ENCODE data around the gene XPO4.

DNA sequence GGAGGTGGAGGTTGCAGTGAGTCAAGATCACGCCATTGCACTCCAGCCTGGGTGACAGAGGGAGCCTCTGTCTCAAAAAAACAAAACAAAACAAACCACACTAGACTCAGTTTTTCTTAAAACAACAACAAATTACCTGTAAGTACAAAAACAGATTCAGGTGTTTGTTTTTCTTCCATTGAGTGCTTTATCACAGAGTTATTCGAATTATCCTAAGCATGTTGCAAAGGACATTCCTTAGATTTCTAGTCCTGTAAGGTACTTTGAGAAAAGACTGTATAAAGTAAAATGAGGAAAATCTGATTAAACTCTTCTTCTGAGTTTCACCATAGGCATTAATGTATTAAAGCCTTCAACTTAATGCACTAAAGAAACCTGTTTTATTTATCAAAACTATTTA, 126.6 kb downstream of the XPO4 start:
- TF ChIP-seq SUZ12 (IDR thresholded peaks at IDR 0.05; ENCODE audit: extremely low read depth, insufficient read depth, insufficient read length): no peak
- no peak for TF ChIP-seq YY1 (IDR thresholded peaks at IDR 0.05; ENCODE audit: insufficient read depth, insufficient read length)
- TF ChIP-seq ZNF274 (IDR thresholded peaks at IDR 0.05; ENCODE audit: low read depth, low read length): no peak
